ENCODE measurements around the gene SPACDR. TPM values are rescaled to one million over a fixed set of nuclear protein-coding genes. Genes with fewer than 3 reads are reported as not detected.

Gene SPACDR
- total RNA-seq, 4 donors from 2014 or later = 0.68 TPM; not detected in 3

DNA sequence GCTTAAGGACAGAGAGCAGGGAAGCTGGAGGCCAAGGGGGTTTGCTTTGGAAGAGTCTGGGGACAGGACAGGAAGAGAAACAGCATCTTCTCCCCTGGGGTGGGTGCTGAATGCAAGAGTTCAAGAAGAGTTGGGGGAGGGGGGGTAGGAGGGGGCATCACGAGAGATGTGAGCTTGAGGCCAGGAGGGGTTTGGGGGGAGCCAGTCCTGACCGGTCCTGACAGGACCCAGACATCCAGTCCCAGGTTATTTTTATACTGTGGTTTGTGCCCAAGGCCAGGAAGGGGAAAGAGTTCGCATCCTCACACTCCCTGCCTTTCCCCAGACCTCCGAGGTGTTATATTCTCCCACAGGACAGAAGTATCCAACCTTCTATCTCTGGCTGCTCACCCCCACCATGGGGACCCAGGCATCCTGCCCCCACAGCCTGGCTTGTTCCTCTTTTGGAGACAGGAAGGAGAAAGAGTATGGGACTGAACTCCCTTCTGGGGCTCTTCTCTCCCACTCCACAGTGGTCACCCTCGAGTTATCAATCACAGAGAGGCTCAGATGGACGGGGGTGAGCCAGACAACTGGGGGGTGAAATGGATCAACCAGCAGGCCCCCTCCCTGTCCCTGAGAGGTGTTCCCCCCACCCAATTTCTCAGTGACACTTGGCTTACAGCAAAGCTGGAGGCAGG, 12.2 kb upstream of the SPACDR start:
- TF ChIP-seq, protein P1, sequence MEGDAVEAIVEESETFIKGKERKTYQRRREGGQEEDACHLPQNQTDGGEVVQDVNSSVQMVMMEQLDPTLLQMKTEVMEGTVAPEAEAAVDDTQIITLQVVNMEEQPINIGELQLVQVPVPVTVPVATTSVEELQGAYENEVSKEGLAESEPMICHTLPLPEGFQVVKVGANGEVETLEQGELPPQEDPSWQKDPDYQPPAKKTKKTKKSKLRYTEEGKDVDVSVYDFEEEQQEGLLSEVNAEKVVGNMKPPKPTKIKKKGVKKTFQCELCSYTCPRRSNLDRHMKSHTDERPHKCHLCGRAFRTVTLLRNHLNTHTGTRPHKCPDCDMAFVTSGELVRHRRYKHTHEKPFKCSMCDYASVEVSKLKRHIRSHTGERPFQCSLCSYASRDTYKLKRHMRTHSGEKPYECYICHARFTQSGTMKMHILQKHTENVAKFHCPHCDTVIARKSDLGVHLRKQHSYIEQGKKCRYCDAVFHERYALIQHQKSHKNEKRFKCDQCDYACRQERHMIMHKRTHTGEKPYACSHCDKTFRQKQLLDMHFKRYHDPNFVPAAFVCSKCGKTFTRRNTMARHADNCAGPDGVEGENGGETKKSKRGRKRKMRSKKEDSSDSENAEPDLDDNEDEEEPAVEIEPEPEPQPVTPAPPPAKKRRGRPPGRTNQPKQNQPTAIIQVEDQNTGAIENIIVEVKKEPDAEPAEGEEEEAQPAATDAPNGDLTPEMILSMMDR (IDR thresholded peaks at IDR 0.05; ENCODE audit: low read depth) = no peak

DNA sequence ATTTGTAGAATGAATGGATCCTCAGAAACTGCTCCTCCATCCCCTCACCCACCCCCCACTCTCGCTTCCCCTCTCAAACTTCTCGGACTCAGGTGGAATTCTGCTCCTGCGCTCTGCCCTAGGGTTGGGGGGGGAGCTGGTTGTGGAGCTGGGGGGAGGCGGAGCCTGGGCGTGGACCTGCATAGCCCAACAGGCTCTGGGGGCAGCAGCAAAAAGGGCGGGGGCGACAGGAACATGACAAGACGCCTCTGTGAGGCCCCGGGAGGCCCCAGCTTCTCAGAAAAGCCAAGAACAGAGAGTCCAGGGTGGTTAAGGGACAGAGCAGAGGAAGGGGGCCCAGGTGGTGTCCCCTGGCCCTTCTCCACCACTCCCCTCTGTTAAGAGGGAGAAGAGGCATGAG, 11.5 kb upstream of the SPACDR start:
- TF ChIP-seq, protein P1 (IDR thresholded peaks at IDR 0.05; ENCODE audit: low read depth) = no peak

DNA sequence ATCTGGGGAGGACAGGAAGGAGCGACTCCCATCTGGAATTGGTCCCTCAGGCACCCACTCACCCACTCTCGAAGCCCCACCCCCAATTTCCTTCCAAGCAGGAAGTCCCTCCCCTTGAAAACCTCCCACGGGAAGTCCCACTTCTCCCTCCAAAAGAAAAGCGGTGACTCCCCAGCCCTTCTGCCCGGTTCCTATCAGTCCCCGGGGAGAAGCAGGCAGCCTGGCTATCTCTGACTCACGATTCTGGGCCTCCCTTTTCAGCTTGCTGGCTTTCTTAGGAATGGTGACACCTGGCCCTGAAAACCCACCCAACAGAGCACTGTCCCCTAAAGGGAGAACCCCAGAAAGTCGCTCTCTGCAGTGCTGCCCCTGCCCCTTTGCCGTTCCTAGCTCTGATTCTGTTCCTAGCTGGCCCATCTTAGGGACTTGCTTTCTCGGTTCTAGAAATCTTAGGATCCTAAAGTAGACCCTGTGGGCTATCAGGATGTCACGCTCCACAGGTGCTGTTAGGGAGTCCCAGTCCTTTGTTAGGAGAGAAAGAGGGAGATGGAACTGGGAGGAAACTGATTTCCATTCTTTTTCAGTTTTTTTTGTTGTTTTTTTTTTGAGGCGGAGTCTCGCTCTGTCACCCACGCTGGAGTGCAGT, 8.9 kb upstream of the SPACDR start:
- TF ChIP-seq, protein P1 (IDR thresholded peaks at IDR 0.05; ENCODE audit: low read depth) = no peak

DNA sequence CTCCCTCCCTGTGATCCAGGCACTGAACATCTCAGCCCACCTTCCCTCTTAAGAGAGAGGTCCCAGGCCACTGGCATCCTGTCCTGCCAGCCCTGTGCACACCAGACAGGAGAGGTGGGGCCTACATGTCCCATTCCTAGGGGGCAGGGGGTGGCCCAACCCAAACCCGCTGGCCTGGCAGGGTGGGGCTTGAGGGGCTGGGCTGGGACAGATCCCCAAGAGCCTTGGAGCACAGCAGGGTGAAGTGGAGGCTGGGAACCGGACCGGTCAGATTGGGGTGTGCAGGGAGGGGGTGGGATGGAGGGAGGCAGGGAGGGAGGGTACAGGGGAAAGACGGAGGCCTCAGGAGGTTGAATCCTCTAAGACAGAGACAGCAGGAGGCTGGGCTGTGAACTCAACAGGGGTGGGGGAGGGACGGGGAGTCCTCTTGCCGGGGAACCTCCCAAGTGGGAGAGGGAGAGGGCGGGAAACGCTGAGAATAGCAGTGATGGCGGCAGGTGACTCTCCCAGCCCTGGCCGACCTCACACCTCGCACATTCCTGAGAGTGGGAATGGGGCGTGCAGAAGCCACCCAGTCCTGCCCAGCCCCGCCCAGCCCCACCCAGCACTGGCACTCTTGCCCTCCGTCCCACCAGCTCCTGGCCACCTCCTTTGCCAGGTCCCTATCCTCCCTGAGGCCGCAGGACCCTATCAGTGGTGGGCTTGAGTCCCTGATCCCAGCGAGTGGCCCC, 8.2 kb upstream of the SPACDR start:
- TF ChIP-seq, protein P1 (IDR thresholded peaks at IDR 0.05; ENCODE audit: low read depth) = no peak

DNA sequence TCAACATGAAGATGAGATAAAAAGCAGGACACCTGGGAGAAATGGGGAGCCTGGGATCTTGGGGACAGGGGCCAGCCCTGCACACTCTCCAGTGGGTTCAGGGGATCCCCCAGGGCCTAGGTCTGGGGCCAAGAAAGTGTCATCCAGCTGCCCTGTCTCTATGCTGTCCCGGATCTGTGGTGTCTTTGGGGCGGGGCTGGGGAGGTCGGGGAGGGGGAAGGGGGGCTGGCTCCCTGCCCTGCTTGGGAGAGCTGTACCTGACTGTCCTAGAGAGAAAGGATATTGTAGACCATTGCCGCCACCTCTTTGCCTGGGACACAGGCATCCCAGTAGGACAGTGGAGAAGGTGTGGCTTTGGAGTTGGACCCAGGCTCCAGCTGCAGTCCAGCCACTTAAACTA, 7.0 kb upstream of the SPACDR start:
- TF ChIP-seq, protein P1 (IDR thresholded peaks at IDR 0.05; ENCODE audit: low read depth) = no peak

DNA sequence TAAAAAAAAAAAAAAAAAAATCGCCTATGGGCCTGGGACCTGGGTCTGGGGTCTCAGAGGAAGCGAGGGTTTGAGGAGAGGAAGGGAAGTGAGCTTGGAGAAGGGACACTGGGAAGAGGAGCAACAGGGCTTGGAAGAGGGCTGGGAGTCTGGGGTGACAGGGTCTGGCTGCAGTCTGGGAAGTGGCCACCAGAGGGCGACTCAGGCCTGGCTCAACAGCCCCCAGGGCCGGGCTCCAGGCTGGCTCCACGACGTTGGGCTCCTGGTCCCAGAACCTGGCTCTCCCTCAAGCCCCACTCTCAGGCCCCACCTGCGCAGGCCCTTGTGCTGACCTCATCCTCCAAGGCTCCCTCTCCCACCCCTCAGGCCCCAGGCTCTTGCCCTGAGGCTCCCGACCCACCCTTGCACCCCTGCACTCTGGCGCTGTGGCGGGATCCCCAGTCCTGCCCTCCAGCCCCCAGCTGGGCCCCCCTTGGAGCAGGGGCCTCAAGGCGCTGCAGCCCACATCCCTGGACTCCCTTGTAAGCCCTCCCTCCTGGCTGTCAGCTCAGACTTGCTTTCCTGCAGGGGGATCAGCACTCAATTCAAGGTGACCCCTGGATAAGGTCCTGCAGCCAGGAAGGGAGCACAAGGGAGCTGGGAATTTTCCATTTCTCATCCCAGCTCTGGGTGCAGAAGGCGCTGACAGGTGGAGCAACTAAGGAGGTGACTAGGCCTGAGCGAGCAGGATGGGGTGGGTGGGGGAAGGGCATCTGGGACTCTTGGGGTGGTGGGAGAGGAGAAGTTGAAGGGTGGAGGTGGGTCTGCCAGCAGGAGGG, 5.4 kb upstream of the SPACDR start:
- TF ChIP-seq, protein P1 (IDR thresholded peaks at IDR 0.05; ENCODE audit: low read depth) = no peak
